ENCODE measurements around the gene ASF1A.

DNA sequence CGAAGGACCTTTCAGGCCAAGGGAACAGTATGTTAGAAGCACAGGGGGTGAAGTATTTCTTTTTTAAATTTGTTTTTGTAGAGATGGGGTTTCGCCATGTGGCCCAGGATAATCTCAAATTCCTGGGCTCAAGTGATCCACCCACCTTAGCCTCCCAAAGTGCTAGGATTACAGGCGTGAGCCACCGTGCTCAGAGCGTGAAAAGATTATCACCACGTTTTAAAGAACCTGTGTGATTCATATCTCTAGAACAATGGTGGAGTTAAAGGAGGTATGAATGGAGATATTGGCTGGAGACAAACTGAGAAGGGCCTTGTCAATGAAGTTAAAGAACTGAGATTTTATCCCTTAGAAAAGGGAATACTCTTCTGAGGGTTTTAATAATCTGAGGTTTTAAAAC, 9.7 kb downstream of the ASF1A start:
- TF ChIP-seq CTCF (conservative IDR thresholded peaks at IDR 0.05; ENCODE audit: low read length): no peak
- no peak for TF ChIP-seq EZH2phosphoT487 (IDR thresholded peaks at IDR 0.05; ENCODE audit: borderline replicate concordance)

All from Loucy (cell line).